Stimulated activated effector memory CD8-positive, alpha-beta T cell treated with anti-CD3 and anti-CD28 coated beads, Interleukin-12 subunit alpha, Interleukin-12 subunit beta, amount 100 ng/mL, for 72 hours (primary cell): ENCODE results near the gene PNKD.

Source experiments
- ATAC-seq: fragments of 150-1000 bp; cut with Tn5 transposase; 2 replicates; pipeline ENCODE4 v1.10.0; 2021
- DNase-seq, 2 donors: peaks; one replicate each; pipeline ENCODE4 v3.0.0; 2021 to 2022; ENCODE audit warnings: low spot score in 2 of 2
- H3K27ac Mint-ChIP-seq: one replicate; pipeline ENCODE4 v1.8.0; 2022; ENCODE audit warnings: mild to moderate bottlenecking, mixed read lengths
- H3K36me3 Mint-ChIP-seq: one replicate; pipeline ENCODE4 v1.8.0; 2022; ENCODE audit warnings: mild to moderate bottlenecking, mixed read lengths
- H3K4me1 Mint-ChIP-seq: one replicate; pipeline ENCODE4 v1.8.0; 2022; ENCODE audit warnings: mixed read lengths
- H3K4me3 Mint-ChIP-seq: one replicate; pipeline ENCODE4 v1.8.0; 2022; ENCODE audit warnings: mild to moderate bottlenecking, mixed read lengths
- H3K9me3 Mint-ChIP-seq: one replicate; pipeline ENCODE4 v1.8.0; 2022; ENCODE audit warnings: mixed read lengths

The PNKD gene

GRCh38 chr2:218291318-218292047 lies 21.2 kb downstream of the PNKD start:
- Mint-ChIP-seq H3K9me3 (no peaks in the 10 kb centered on the region), H3K4me1 (peaks cover 62% of the 10 kb centered on the region), H3K36me3 (peaks cover 22% of the 10 kb centered on the region), H3K27ac (peak overlapping the region; percentile 99), H3K4me3 (peak overlapping the region; percentile 88)
- ATAC-seq (no peak), DNase-seq (no peak)

- ATAC-seq = peak; percentile 94
- peak within 1 kb of the TSS; percentile 99 for H3K27ac Mint-ChIP-seq
- H3K4me1 Mint-ChIP-seq = peaks cover 53% of the 10 kb centered on the region
- H3K9me3 Mint-ChIP-seq = no peaks in the 10 kb centered on the region
- peaks cover 14% of the 10 kb centered on the region for H3K36me3 Mint-ChIP-seq
- peak; percentile 87 to 90 for DNase-seq
- H3K4me3 Mint-ChIP-seq = peak within 1 kb of the TSS; percentile 88
Observed at GRCh38 chr2:218292048-218293014, 22.0 kb downstream of the PNKD start, which contains the start of gene TMBIM1. Gene TMBIM1, minus strand, starts transcription at chr2:218292503. Its CDS starts 10,362 bp downstream, at chr2:218282141.

- DNase-seq (no peak), ATAC-seq (no peak)
- Mint-ChIP-seq H3K36me3 (peaks cover 5% of the 10 kb centered on the region), H3K9me3 (no peaks in the 10 kb centered on the region), H3K4me3 (peak overlapping the region; percentile 88), H3K4me1 (peaks cover 39% of the 10 kb centered on the region), H3K27ac (no peak overlapping the region)
Observed at GRCh38 chr2:218293715-218294429, 23.6 kb downstream of the PNKD start.

GRCh38 chr2:218294430-218295022 lies 24.2 kb downstream of the PNKD start:
- Mint-ChIP-seq H3K9me3 (no peaks in the 10 kb centered on the region), H3K36me3 (no peaks in the 10 kb centered on the region), H3K4me3 (no peak overlapping the region), H3K27ac (no peak overlapping the region), H3K4me1 (peaks cover 33% of the 10 kb centered on the region)
- DNase-seq (no peak), ATAC-seq (no peak)

- ATAC-seq (no peak), DNase-seq (no peak)
- no peak overlapping the region for H3K4me3 Mint-ChIP-seq
- no peaks in the 10 kb centered on the region for H3K9me3 Mint-ChIP-seq
- peak overlapping the region; percentile 40 for H3K27ac Mint-ChIP-seq
- H3K36me3 Mint-ChIP-seq = no peaks in the 10 kb centered on the region
- peaks cover 28% of the 10 kb centered on the region for H3K4me1 Mint-ChIP-seq
Observed at GRCh38 chr2:218295029-218295428, 24.7 kb downstream of the PNKD start.

- Mint-ChIP-seq H3K4me3 (no peak overlapping the region), H3K4me1 (peaks cover 17% of the 10 kb centered on the region), H3K9me3 (no peaks in the 10 kb centered on the region), H3K27ac (no peak overlapping the region), H3K36me3 (no peaks in the 10 kb centered on the region)
- ATAC-seq (no peak), DNase-seq (no peak)
Observed at GRCh38 chr2:218296200-218296599, 25.9 kb downstream of the PNKD start.

- DNase-seq (no peak), ATAC-seq (no peak)
- peaks cover 19% of the 10 kb centered on the region for H3K4me1 Mint-ChIP-seq
- no peak overlapping the region for H3K4me3 Mint-ChIP-seq
- H3K27ac Mint-ChIP-seq = no peak overlapping the region
- H3K36me3 Mint-ChIP-seq = no peaks in the 10 kb centered on the region
- no peaks in the 10 kb centered on the region for H3K9me3 Mint-ChIP-seq
Observed at GRCh38 chr2:218296847-218297246, 26.5 kb downstream of the PNKD start.

- H3K4me1 Mint-ChIP-seq = peaks cover 19% of the 10 kb centered on the region
- H3K27ac Mint-ChIP-seq = no peak overlapping the region
- no peaks in the 10 kb centered on the region for H3K36me3 Mint-ChIP-seq
- H3K9me3 Mint-ChIP-seq = no peaks in the 10 kb centered on the region
- no peak overlapping the region for H3K4me3 Mint-ChIP-seq
- no peak for DNase-seq
- ATAC-seq = no peak
Observed at GRCh38 chr2:218298314-218298875, 28.1 kb downstream of the PNKD start.

- Mint-ChIP-seq H3K27ac (no peak overlapping the region), H3K36me3 (no peaks in the 10 kb centered on the region), H3K9me3 (no peaks in the 10 kb centered on the region)
Observed at GRCh38 chr2:218300141-218300540, 29.8 kb downstream of the PNKD start.

GRCh38 chr2:218301176-218301819 lies 31.0 kb downstream of the PNKD start:
- no peak overlapping the region for H3K4me3 Mint-ChIP-seq
- no peaks in the 10 kb centered on the region for H3K9me3 Mint-ChIP-seq
- DNase-seq (peak; percentile 82 to 94), ATAC-seq (peak; percentile 87)
- H3K27ac Mint-ChIP-seq = peak overlapping the region; percentile 55
- H3K4me1 Mint-ChIP-seq = peaks cover 5% of the 10 kb centered on the region
- H3K36me3 Mint-ChIP-seq = no peaks in the 10 kb centered on the region

More at GRCh38 chr2:218300141-218300540, 29.8 kb downstream of the PNKD start:
- Mint-ChIP-seq H3K4me1 (peaks cover 5% of the 10 kb centered on the region), H3K4me3 (no peak overlapping the region)
- DNase-seq (no peak), ATAC-seq (no peak)

GRCh38 chr2:218305383-218305782 lies 35.1 kb downstream of the PNKD start:
- no peak overlapping the region for H3K4me3 Mint-ChIP-seq
- ATAC-seq (no peak), DNase-seq (no peak)
- H3K9me3 Mint-ChIP-seq = no peaks in the 10 kb centered on the region
- peaks cover 5% of the 10 kb centered on the region for H3K4me1 Mint-ChIP-seq
- H3K36me3 Mint-ChIP-seq = no peaks in the 10 kb centered on the region
- H3K27ac Mint-ChIP-seq = no peak overlapping the region

- DNase-seq = no peak
- peaks cover 3% of the 10 kb centered on the region for H3K4me1 Mint-ChIP-seq
- H3K27ac Mint-ChIP-seq = no peak overlapping the region
- no peak overlapping the region for H3K4me3 Mint-ChIP-seq
- no peaks in the 10 kb centered on the region for H3K36me3 Mint-ChIP-seq
- H3K9me3 Mint-ChIP-seq = no peaks in the 10 kb centered on the region
- no peak for ATAC-seq
Observed at GRCh38 chr2:218306184-218306920, 36.0 kb downstream of the PNKD start.

- Mint-ChIP-seq H3K27ac (no peak overlapping the region), H3K9me3 (no peaks in the 10 kb centered on the region), H3K36me3 (no peaks in the 10 kb centered on the region), H3K4me3 (no peak overlapping the region), H3K4me1 (no peaks in the 10 kb centered on the region)
- DNase-seq (no peak), ATAC-seq (no peak)
Observed at GRCh38 chr2:218307415-218308090, 37.2 kb downstream of the PNKD start.
